ENCODE measurements around the gene CELA2A. TPM values are rescaled to one million over a fixed set of nuclear protein-coding genes. Genes with fewer than 3 reads are reported as not detected.

Gene CELA2A
- total RNA-seq, 2 donors from 2014 or later, result not detected

- no peak for DNase-seq
- H3K27me3 Mint-ChIP-seq (ENCODE audit: insufficient read depth), result no peaks in the 10 kb centered on the region
- no peak overlapping the region for H3K4me3 Mint-ChIP-seq
- TF ChIP-seq CTCF (conservative IDR thresholded peaks at IDR 0.05), result no peak
- peaks cover 4% of the 10 kb centered on the region for H3K4me1 Mint-ChIP-seq
- no peak overlapping the region for H3K27ac Mint-ChIP-seq
- H3K36me3 ChIP-seq (ENCODE audit: control insufficient read depth, insufficient read depth, low read length), result peaks cover 5% of the 10 kb centered on the region
- H3K4me1 ChIP-seq (ENCODE audit: control insufficient read depth, insufficient read depth, low read length), result no peaks in the 10 kb centered on the region
- WGBS, 2 experiments (ENCODE audit: insufficient coverage in 1 of 2, insufficient read length in 1 of 2), result 89 to 94% methylated on average over 6 to 9 of the region's 9 CpGs
- H3K27me3 ChIP-seq (ENCODE audit: control insufficient read depth, insufficient read depth, low read length, poor library complexity, severe bottlenecking), result no peaks in the 10 kb centered on the region
- H3K9ac ChIP-seq (ENCODE audit: extremely low read depth, low read length, poor library complexity, severe bottlenecking), result no peak overlapping the region
- no peak overlapping the region for H3K4me3 ChIP-seq (ENCODE audit: low read length)
- peaks cover 3% of the 10 kb centered on the region for H3K9me3 Mint-ChIP-seq
- no peak overlapping the region for H3K27ac ChIP-seq (ENCODE audit: low read depth, low read length)
- H3K36me3 Mint-ChIP-seq (ENCODE audit: low read depth), result peaks cover 42% of the 10 kb centered on the region
- H3K9me3 ChIP-seq (ENCODE audit: control insufficient read depth, low read length), result peaks cover 7% of the 10 kb centered on the region
Observed at GRCh38 chr1:15493869-15494390, 37.4 kb downstream of the CELA2A start.

GRCh38 chr1:15500184-15501178, 43.9 kb downstream of the CELA2A start:
- Histone ChIP-seq H3K27me3 (ENCODE audit: control insufficient read depth, insufficient read depth, low read length, poor library complexity, severe bottlenecking) (no peaks in the 10 kb centered on the region), H3K36me3 (ENCODE audit: control insufficient read depth, insufficient read depth, low read length) (no peaks in the 10 kb centered on the region), H3K27ac (ENCODE audit: low read depth, low read length) (peak overlapping the region; percentile 12), H3K9ac (ENCODE audit: extremely low read depth, low read length, poor library complexity, severe bottlenecking) (no peak overlapping the region), H3K4me1 (ENCODE audit: control insufficient read depth, insufficient read depth, low read length) (no peaks in the 10 kb centered on the region), H3K4me3 (ENCODE audit: low read length) (no peak overlapping the region), H3K9me3 (ENCODE audit: control insufficient read depth, low read length) (peaks cover 7% of the 10 kb centered on the region)
- no peak overlapping the region for H3K27ac Mint-ChIP-seq
- peaks cover 3% of the 10 kb centered on the region for H3K9me3 Mint-ChIP-seq
- peak; percentile 72 for DNase-seq
- no peak overlapping the region for H3K4me3 Mint-ChIP-seq
- H3K36me3 Mint-ChIP-seq (ENCODE audit: low read depth), result peaks cover 21% of the 10 kb centered on the region
- TF ChIP-seq CTCF (conservative IDR thresholded peaks at IDR 0.05), result no peak
- no peaks in the 10 kb centered on the region for H3K27me3 Mint-ChIP-seq (ENCODE audit: insufficient read depth)
- 87 to 88% methylated on average over 9 to 19 of the region's 19 CpGs for WGBS, 2 experiments (ENCODE audit: insufficient coverage in 1 of 2, insufficient read length in 1 of 2)
- peaks cover 9% of the 10 kb centered on the region for H3K4me1 Mint-ChIP-seq

GRCh38 chr1:15501208-15502032, 44.9 kb downstream of the CELA2A start:
- H3K4me1 ChIP-seq (ENCODE audit: control insufficient read depth, insufficient read depth, low read length), result no peaks in the 10 kb centered on the region
- peaks cover 7% of the 10 kb centered on the region for H3K9me3 ChIP-seq (ENCODE audit: control insufficient read depth, low read length)
- H3K36me3 ChIP-seq (ENCODE audit: control insufficient read depth, insufficient read depth, low read length), result no peaks in the 10 kb centered on the region
- Mint-ChIP-seq H3K36me3 (ENCODE audit: low read depth) (peaks cover 18% of the 10 kb centered on the region), H3K4me1 (peaks cover 6% of the 10 kb centered on the region), H3K4me3 (no peak overlapping the region), H3K27ac (no peak overlapping the region), H3K9me3 (peaks cover 3% of the 10 kb centered on the region), H3K27me3 (ENCODE audit: insufficient read depth) (no peaks in the 10 kb centered on the region)
- no peak overlapping the region for H3K27ac ChIP-seq (ENCODE audit: low read depth, low read length)
- H3K4me3 ChIP-seq (ENCODE audit: low read length), result no peak overlapping the region
- H3K27me3 ChIP-seq (ENCODE audit: control insufficient read depth, insufficient read depth, low read length, poor library complexity, severe bottlenecking), result no peaks in the 10 kb centered on the region
- WGBS, 2 experiments (ENCODE audit: insufficient coverage in 1 of 2, insufficient read length in 1 of 2), result 59 to 65% methylated on average over 13 to 17 of the region's 17 CpGs
- TF ChIP-seq CTCF (conservative IDR thresholded peaks at IDR 0.05), result peak; percentile 96
- peak; percentile 92 for DNase-seq
- no peak overlapping the region for H3K9ac ChIP-seq (ENCODE audit: extremely low read depth, low read length, poor library complexity, severe bottlenecking)

All from endodermal cell (in vitro differentiated cells).